Progenitor cell of endocrine pancreas (in vitro differentiated cells): ENCODE data around the gene KCNK5. TPM values are rescaled to one million over a fixed set of nuclear protein-coding genes. Genes with fewer than 3 reads are reported as not detected.

Source experiments
- DNase-seq: peaks from one replicate; pipeline ENCODE4 v3.0.0; 2021; ENCODE audit warnings: low spot score; ENCODE audit not compliant: unreplicated experiment
- H3K27ac Mint-ChIP-seq: 2 replicates; pipeline ENCODE4 v1.8.0; 2021; ENCODE audit warnings: mild to moderate bottlenecking, moderate library complexity, mixed read lengths
- H3K27me3 Mint-ChIP-seq: 2 replicates; pipeline ENCODE4 v1.8.0; 2021; ENCODE audit warnings: mixed read lengths
- H3K36me3 Mint-ChIP-seq: 2 replicates; pipeline ENCODE4 v1.8.0; 2022; ENCODE audit warnings: mixed read lengths; ENCODE audit not compliant: insufficient read depth
- H3K4me1 Mint-ChIP-seq: 2 replicates; pipeline ENCODE4 v1.8.0; 2021; ENCODE audit warnings: low read depth, mixed read lengths
- H3K4me3 Mint-ChIP-seq: 2 replicates; pipeline ENCODE4 v1.8.0; 2021; ENCODE audit warnings: low read depth, mild to moderate bottlenecking, moderate library complexity, mixed read lengths
- H3K9me3 Mint-ChIP-seq: 2 replicates; pipeline ENCODE4 v1.8.0; 2021; ENCODE audit warnings: low read depth, mixed read lengths
- CTCF ChIP-seq: fragments of 200-600 bp; sonication (generic); IDR thresholded peaks from one replicate; pipeline ENCODE4 v1.5.0; 2021; ENCODE audit warnings: antibody characterized with exemption, mild to moderate bottlenecking; ENCODE audit not compliant: unreplicated experiment
- total RNA-seq: library from RNA; stranded (reverse); gene quantifications from 2 replicates; pipeline ENCODE4 v1.2.1, GENCODE V29; 2021

Gene KCNK5
- total RNA-seq, 1 donor from 2014 or later: 2.0 TPM

GRCh38 chr6:39206250-39206721, 23.0 kb downstream of the KCNK5 start:
- TF ChIP-seq CTCF: no peak
- no peak for DNase-seq
- H3K9me3 Mint-ChIP-seq: no peaks in the 10 kb centered on the region
- peaks cover 4% of the 10 kb centered on the region for H3K27me3 Mint-ChIP-seq
- H3K36me3 Mint-ChIP-seq: no peaks in the 10 kb centered on the region
- no peak overlapping the region for H3K27ac Mint-ChIP-seq
- H3K4me3 Mint-ChIP-seq: no peak overlapping the region
- H3K4me1 Mint-ChIP-seq: peaks cover 66% of the 10 kb centered on the region

- no peaks in the 10 kb centered on the region for H3K27me3 Mint-ChIP-seq
- H3K9me3 Mint-ChIP-seq: no peaks in the 10 kb centered on the region
- H3K4me3 Mint-ChIP-seq: no peak overlapping the region
- no peaks in the 10 kb centered on the region for H3K36me3 Mint-ChIP-seq
- DNase-seq: no peak
- no peak for TF ChIP-seq CTCF
- H3K4me1 Mint-ChIP-seq: peaks cover 59% of the 10 kb centered on the region
- H3K27ac Mint-ChIP-seq: peak overlapping the region; percentile 89
Observed at GRCh38 chr6:39204646-39205244, 24.5 kb downstream of the KCNK5 start.

- no peaks in the 10 kb centered on the region for H3K27me3 Mint-ChIP-seq
- H3K4me3 Mint-ChIP-seq: no peak overlapping the region
- DNase-seq: no peak
- peaks cover 54% of the 10 kb centered on the region for H3K4me1 Mint-ChIP-seq
- H3K9me3 Mint-ChIP-seq: no peaks in the 10 kb centered on the region
- H3K27ac Mint-ChIP-seq: peak overlapping the region; percentile 89
- TF ChIP-seq CTCF: no peak
- no peaks in the 10 kb centered on the region for H3K36me3 Mint-ChIP-seq
Observed at GRCh38 chr6:39204160-39204495, 25.1 kb downstream of the KCNK5 start.

- no peaks in the 10 kb centered on the region for H3K27me3 Mint-ChIP-seq
- DNase-seq: no peak
- peaks cover 52% of the 10 kb centered on the region for H3K4me1 Mint-ChIP-seq
- H3K27ac Mint-ChIP-seq: peak overlapping the region; percentile 89
- no peaks in the 10 kb centered on the region for H3K36me3 Mint-ChIP-seq
- no peak for TF ChIP-seq CTCF
- H3K9me3 Mint-ChIP-seq: no peaks in the 10 kb centered on the region
- no peak overlapping the region for H3K4me3 Mint-ChIP-seq
Observed at GRCh38 chr6:39203436-39204159, 25.7 kb downstream of the KCNK5 start.

- TF ChIP-seq CTCF: no peak
- no peak for DNase-seq
- H3K4me1 Mint-ChIP-seq: peaks cover 48% of the 10 kb centered on the region
Observed at GRCh38 chr6:39202166-39202565, 27.1 kb downstream of the KCNK5 start.

More at GRCh38 chr6:39202166-39202565, 27.1 kb downstream of the KCNK5 start:
- Mint-ChIP-seq H3K27ac (no peak overlapping the region), H3K4me3 (no peak overlapping the region), H3K27me3 (no peaks in the 10 kb centered on the region), H3K9me3 (no peaks in the 10 kb centered on the region), H3K36me3 (no peaks in the 10 kb centered on the region)
